ENCODE results near the gene ENOX1.

- no peak for TF ChIP-seq CTCF (IDR thresholded peaks at IDR 0.05; ENCODE audit: control extremely low read depth in 1 of 3, insufficient read depth in 1 of 3, low read depth in 1 of 3, low read length in 3 of 3)
- TF ChIP-seq TEAD4 (IDR thresholded peaks at IDR 0.05; ENCODE audit: low read depth, low read length), result no peak
- no peak for TF ChIP-seq USF2 (IDR thresholded peaks at IDR 0.05; ENCODE audit: low read length)
- no peak for TF ChIP-seq RXRA (IDR thresholded peaks at IDR 0.05; ENCODE audit: insufficient read depth, low read depth, low read length)
- TF ChIP-seq GABPA (IDR thresholded peaks at IDR 0.05; ENCODE audit: borderline replicate concordance, insufficient read depth, low read length), result no peak
- TF ChIP-seq RAD21 (IDR thresholded peaks at IDR 0.05 in 1 of 2, conservative IDR thresholded peaks at IDR 0.05 in 1 of 2; ENCODE audit: low read depth in 2 of 2, low read length in 2 of 2), result no peak
Observed at GRCh38 chr13:43805681-43806128, 18.9 kb upstream of the ENOX1 start.

Measured in H1 (cell line).